Hepatocyte (in vitro differentiated cells): ENCODE results near the gene COL24A1. TPM values are rescaled to one million over a fixed set of nuclear protein-coding genes. Genes with fewer than 3 reads are reported as not detected.
"Not testable (repeated sequence)": the region's sequence is repeated elsewhere in the genome, so short reads cannot be mapped to it uniquely, and the experiment has no call there.

Experiments
- DNase-seq: peaks from one replicate; pipeline ENCODE4 v3.0.0-alpha.2; 2016; ENCODE audit warnings: low spot score
- H2AFZ ChIP-seq: fragments of 200-600 bp; sonication (generic); 2 replicates; pipeline ENCODE4 v1.6.0; 2016; ENCODE audit warnings: antibody characterized with exemption, mild to moderate bottlenecking
- H3K27ac ChIP-seq: fragments of 200-600 bp; sonication (generic); 2 replicates; pipeline ENCODE4 v1.5.1; 2016; ENCODE audit warnings: mild to moderate bottlenecking
- H3K27me3 ChIP-seq: fragments of 200-600 bp; sonication (generic); 2 replicates; pipeline ENCODE4 v1.6.1; 2016
- H3K36me3 ChIP-seq: fragments of 200-600 bp; sonication (generic); replicated peaks from 2 replicates; pipeline ENCODE4 v1.5.1; 2016; ENCODE audit warnings: low read depth; ENCODE audit not compliant: insufficient read depth
- H3K4me1 ChIP-seq: fragments of 200-600 bp; sonication (generic); 2 replicates; pipeline ENCODE4 v1.5.1; 2016; ENCODE audit warnings: mild to moderate bottlenecking, moderate library complexity; ENCODE audit not compliant: insufficient read depth
- H3K4me2 ChIP-seq: fragments of 200-600 bp; sonication (generic); 2 replicates; pipeline ENCODE4 v1.6.0; 2016
- H3K4me3 ChIP-seq: fragments of 200-600 bp; sonication (generic); 2 replicates; pipeline ENCODE4 v1.5.1; 2016; ENCODE audit warnings: mild to moderate bottlenecking
- H3K79me2 ChIP-seq: fragments of 200-600 bp; sonication (generic); 2 replicates; pipeline ENCODE4 v1.6.0; 2017; ENCODE audit warnings: mild to moderate bottlenecking
- H3K9me2 ChIP-seq: fragments of 200-600 bp; sonication (generic); replicated peaks from 2 replicates; pipeline ENCODE4 v1.6.0; 2017; ENCODE audit warnings: mild to moderate bottlenecking; ENCODE audit not compliant: insufficient read depth
- H3K9me3 ChIP-seq: fragments of 200-600 bp; sonication (generic); 2 replicates; pipeline ENCODE4 v1.5.1; 2016; ENCODE audit warnings: low read depth, mild to moderate bottlenecking
- H4K20me1 ChIP-seq: fragments of 200-600 bp; sonication (generic); 2 replicates; pipeline ENCODE4 v1.6.0; 2016; ENCODE audit warnings: mild to moderate bottlenecking; ENCODE audit not compliant: insufficient read depth, poor library complexity, severe bottlenecking
- CTCF ChIP-seq: fragments of 200-600 bp; sonication (generic); IDR thresholded peaks from 2 replicates; pipeline ENCODE4 v1.5.1; 2016; ENCODE audit warnings: antibody characterized with exemption, mild to moderate bottlenecking; ENCODE audit not compliant: poor library complexity
- EZH2 ChIP-seq: fragments of 200-600 bp; sonication (generic); IDR thresholded peaks from 2 replicates; pipeline ENCODE4 v1.6.1; 2016; ENCODE audit warnings: antibody characterized with exemption, mild to moderate bottlenecking, borderline replicate concordance
- EZH2phosphoT487 ChIP-seq: fragments of 200-600 bp; sonication (generic); IDR thresholded peaks from one replicate; pipeline ENCODE4 v1.6.1; 2018; ENCODE audit warnings: antibody characterized with exemption, mild to moderate bottlenecking, low read depth, moderate library complexity; ENCODE audit not compliant: unreplicated experiment, severe bottlenecking
- WGBS: methylation state at CpG from one replicate; pipeline ENCODE4 v1.1.6; 2016; ENCODE audit warnings: low lambda C conversion rate; ENCODE audit errors: missing lambda C conversion rate; 5-methylcytosine and 5-hydroxymethylcytosine counted together
- polyA plus RNA-seq: library from polyadenylated mRNA; unstranded; fragments of >200 nt; fragmentation: Nextera tagmentation; extraction: Ambion mirVana; gene quantifications from 2 replicates; pipeline ENCODE4 v1.2.1, GENCODE V29; 2016
- total RNA-seq: library from RNA; depleted of rRNA; stranded (reverse); fragments of >200 nt; gene quantifications from 2 replicates; pipeline ENCODE4 v1.2.3, GENCODE V29; 2014

Gene COL24A1
- total and polyA plus RNA-seq, 2 experiments from 2014 or later: 2.4 to 2.7 TPM

- 92% methylated on average over 1 of the region's 1 CpG for WGBS
- Histone ChIP-seq H3K27ac (no peak overlapping the region), H3K9me3 (no peaks in the 10 kb centered on the region), H3K4me1 (no peaks in the 10 kb centered on the region), H2AFZ (no peak overlapping the region), H3K4me3 (no peak overlapping the region), H3K79me2 (no peaks in the 10 kb centered on the region), H3K36me3 (no peaks in the 10 kb centered on the region), H3K27me3 (no peaks in the 10 kb centered on the region), H3K4me2 (no peak overlapping the region), H4K20me1 (no peaks in the 10 kb centered on the region), H3K9me2 (no peaks in the 10 kb centered on the region)
- DNase-seq: no peak
- no peak for TF ChIP-seq EZH2phosphoT487
- no peak for TF ChIP-seq EZH2
These were observed 355.1 kb downstream of the COL24A1 start for GRCh38 chr1:85801520-85801919.

- Histone ChIP-seq H3K4me2 (no peak overlapping the region), H2AFZ (no peak overlapping the region), H3K4me1 (no peaks in the 10 kb centered on the region), H3K4me3 (no peak overlapping the region), H4K20me1 (no peaks in the 10 kb centered on the region), H3K9me2 (no peaks in the 10 kb centered on the region), H3K79me2 (no peaks in the 10 kb centered on the region), H3K36me3 (no peaks in the 10 kb centered on the region), H3K27me3 (no peaks in the 10 kb centered on the region), H3K27ac (no peak overlapping the region), H3K9me3 (no peaks in the 10 kb centered on the region)
- DNase-seq: no peak
- TF ChIP-seq EZH2 (no peak), EZH2phosphoT487 (no peak), CTCF (no peak)
- 77% methylated on average over 2 of the region's 2 CpGs for WGBS
These were observed 356.8 kb downstream of the COL24A1 start for GRCh38 chr1:85799737-85800136.

- Histone ChIP-seq H3K4me1 (no peaks in the 10 kb centered on the region), H4K20me1 (no peaks in the 10 kb centered on the region), H3K79me2 (no peaks in the 10 kb centered on the region), H3K27me3 (no peaks in the 10 kb centered on the region), H3K9me3 (no peaks in the 10 kb centered on the region), H3K4me3 (no peak overlapping the region), H3K4me2 (no peak overlapping the region), H3K9me2 (no peaks in the 10 kb centered on the region), H3K36me3 (no peaks in the 10 kb centered on the region), H2AFZ (no peak overlapping the region), H3K27ac (no peak overlapping the region)
- no peak for DNase-seq
- no peak for TF ChIP-seq EZH2phosphoT487
- TF ChIP-seq EZH2: no peak
- TF ChIP-seq CTCF: no peak
- 86% methylated on average over 2 of the region's 2 CpGs for WGBS
These were observed 358.2 kb downstream of the COL24A1 start for GRCh38 chr1:85798419-85798818.

- not testable (repeated sequence) for H3K4me2 ChIP-seq, H3K79me2 ChIP-seq, H3K27ac ChIP-seq, H3K9me3 ChIP-seq, H2AFZ ChIP-seq, H3K9me2 ChIP-seq, H3K27me3 ChIP-seq, DNase-seq, H3K36me3 ChIP-seq, H4K20me1 ChIP-seq, H3K4me1 ChIP-seq, H3K4me3 ChIP-seq
- WGBS: 86% methylated on average over 6 of the region's 6 CpGs
These were observed 379.6 kb downstream of the COL24A1 start for GRCh38 chr1:85777021-85777420.
